Ectodermal cell (in vitro differentiated cells): ENCODE measurements around the gene RAB3GAP2.
"Not testable (repeated sequence)": the region's sequence is repeated elsewhere in the genome, so short reads cannot be mapped to it uniquely, and the experiment has no call there.

Experiments
- H3K27ac ChIP-seq: 2 replicates; pipeline ENCODE4 v1.7.0; 2013; ENCODE audit warnings: mild to moderate bottlenecking, low read depth, low read length; ENCODE audit not compliant: insufficient read depth, poor library complexity, severe bottlenecking
- H3K27me3 ChIP-seq: 2 replicates; pipeline ENCODE4 v1.7.0; 2013; ENCODE audit warnings: mild to moderate bottlenecking, low read length; ENCODE audit not compliant: insufficient read depth, control insufficient read depth, poor library complexity, severe bottlenecking
- H3K36me3 ChIP-seq: one replicate; pipeline ENCODE4 v1.7.0; 2013; ENCODE audit warnings: low read length; ENCODE audit not compliant: control insufficient read depth, insufficient read depth
- H3K4me1 ChIP-seq: one replicate; pipeline ENCODE4 v1.7.0; 2013; ENCODE audit warnings: low read length; ENCODE audit not compliant: control insufficient read depth, insufficient read depth
- H3K4me3 ChIP-seq: 2 replicates; pipeline ENCODE4 v1.7.0; 2013; ENCODE audit warnings: low read depth, low read length, control low read depth; ENCODE audit not compliant: insufficient read depth
- H3K9me3 ChIP-seq: 2 replicates; pipeline ENCODE4 v1.7.0; 2013; ENCODE audit warnings: mild to moderate bottlenecking, low read length, moderate library complexity; ENCODE audit not compliant: control insufficient read depth
- WGBS, 2 experiments: methylation state at CpG; one replicate each; pipeline ENCODE4 v1.1.7; 2013; ENCODE audit warnings: missing lambda C conversion rate in 2 of 2; 5-methylcytosine and 5-hydroxymethylcytosine counted together

The RAB3GAP2 gene

GRCh38 chr1:220224033-220224432 lies 48.2 kb downstream of the RAB3GAP2 start:
- WGBS, 2 experiments = 100% methylated on average over 1 of the region's 2 CpGs
- no peaks in the 10 kb centered on the region for H3K27me3 ChIP-seq

GRCh38 chr1:220222939-220223338 lies 49.3 kb downstream of the RAB3GAP2 start:
- Histone ChIP-seq H3K4me1 (no peaks in the 10 kb centered on the region), H3K36me3 (no peaks in the 10 kb centered on the region), H3K27me3 (no peaks in the 10 kb centered on the region), H3K9me3 (no peaks in the 10 kb centered on the region), H3K27ac (no peak overlapping the region), H3K4me3 (no peak overlapping the region)
- WGBS, 2 experiments = 82 to 91% methylated on average over 3 of the region's 3 CpGs

More at GRCh38 chr1:220224033-220224432, 48.2 kb downstream of the RAB3GAP2 start:
- H3K4me1 ChIP-seq = no peaks in the 10 kb centered on the region
- no peak overlapping the region for H3K27ac ChIP-seq
- H3K4me3 ChIP-seq = no peak overlapping the region
- no peaks in the 10 kb centered on the region for H3K9me3 ChIP-seq
- H3K36me3 ChIP-seq = no peaks in the 10 kb centered on the region

- Histone ChIP-seq H3K4me3 (no peak overlapping the region), H3K27me3 (no peaks in the 10 kb centered on the region), H3K9me3 (no peaks in the 10 kb centered on the region), H3K4me1 (no peaks in the 10 kb centered on the region), H3K36me3 (no peaks in the 10 kb centered on the region), H3K27ac (no peak overlapping the region)
- WGBS, 2 experiments = 98 to 100% methylated on average over 2 to 3 of the region's 3 CpGs
Observed at GRCh38 chr1:220221670-220222069, 50.6 kb downstream of the RAB3GAP2 start.

- no peak overlapping the region for H3K4me3 ChIP-seq
- no CpG with 5 or more reads among the region's 1 CpG for WGBS, 2 experiments
- H3K27me3 ChIP-seq = no peaks in the 10 kb centered on the region
- H3K4me1 ChIP-seq = no peaks in the 10 kb centered on the region
- H3K36me3 ChIP-seq = no peaks in the 10 kb centered on the region
- H3K9me3 ChIP-seq = no peaks in the 10 kb centered on the region
- no peak overlapping the region for H3K27ac ChIP-seq
Observed at GRCh38 chr1:220221269-220221668, 51.0 kb downstream of the RAB3GAP2 start.

- not testable (repeated sequence) for H3K27ac ChIP-seq
Observed at GRCh38 chr1:220220699-220221040, 51.6 kb downstream of the RAB3GAP2 start.

GRCh38 chr1:220219865-220220698 lies 52.2 kb downstream of the RAB3GAP2 start:
- H3K27ac ChIP-seq = no peak overlapping the region
- H3K9me3 ChIP-seq = no peaks in the 10 kb centered on the region
- 94 to 95% methylated on average over 15 of the region's 15 CpGs for WGBS, 2 experiments
- no peaks in the 10 kb centered on the region for H3K36me3 ChIP-seq
- H3K27me3 ChIP-seq = no peaks in the 10 kb centered on the region
- no peaks in the 10 kb centered on the region for H3K4me1 ChIP-seq
- H3K4me3 ChIP-seq = no peak overlapping the region

More at GRCh38 chr1:220220699-220221040, 51.6 kb downstream of the RAB3GAP2 start:
- not testable (repeated sequence) for H3K9me3 ChIP-seq, H3K27me3 ChIP-seq, H3K36me3 ChIP-seq, H3K4me3 ChIP-seq, H3K4me1 ChIP-seq
- 89 to 95% methylated on average over 4 of the region's 4 CpGs for WGBS, 2 experiments

GRCh38 chr1:220219136-220219442 lies 53.2 kb downstream of the RAB3GAP2 start:
- Histone ChIP-seq H3K36me3 (no peaks in the 10 kb centered on the region), H3K27ac (no peak overlapping the region), H3K9me3 (no peaks in the 10 kb centered on the region), H3K27me3 (no peaks in the 10 kb centered on the region), H3K4me3 (no peak overlapping the region), H3K4me1 (no peaks in the 10 kb centered on the region)

GRCh38 chr1:220218397-220219135 lies 53.7 kb downstream of the RAB3GAP2 start:
- not testable (repeated sequence) for H3K27ac ChIP-seq, H3K4me1 ChIP-seq, H3K4me3 ChIP-seq, H3K27me3 ChIP-seq, H3K9me3 ChIP-seq, H3K36me3 ChIP-seq
- WGBS, 2 experiments = 54 to 66% methylated on average over 5 to 6 of the region's 6 CpGs

- H3K4me3 ChIP-seq = no peak overlapping the region
- no peaks in the 10 kb centered on the region for H3K27me3 ChIP-seq
- no peaks in the 10 kb centered on the region for H3K9me3 ChIP-seq
- no peaks in the 10 kb centered on the region for H3K4me1 ChIP-seq
- no peak overlapping the region for H3K27ac ChIP-seq
- no peaks in the 10 kb centered on the region for H3K36me3 ChIP-seq
- 65 to 70% methylated on average over 2 of the region's 2 CpGs for WGBS, 2 experiments
Observed at GRCh38 chr1:220217383-220217988, 54.8 kb downstream of the RAB3GAP2 start.

- H3K4me3 ChIP-seq = no peak overlapping the region
- no peaks in the 10 kb centered on the region for H3K27me3 ChIP-seq
- no peak overlapping the region for H3K27ac ChIP-seq
- no peaks in the 10 kb centered on the region for H3K9me3 ChIP-seq
- WGBS, 2 experiments = 96 to 100% methylated on average over 3 of the region's 4 CpGs
- H3K4me1 ChIP-seq = no peaks in the 10 kb centered on the region
- peaks cover 5% of the 10 kb centered on the region for H3K36me3 ChIP-seq
Observed at GRCh38 chr1:220213382-220213983, 58.8 kb downstream of the RAB3GAP2 start.
